Adrenal gland (tissue), 12 donors: ENCODE data around the gene SYNJ2. TPM values are rescaled to one million over a fixed set of nuclear protein-coding genes. Genes with fewer than 3 reads are reported as not detected.

Experiments used
- DNase-seq, 7 donors: peaks; one replicate each; pipeline ENCODE4 v3.0.0-alpha.2; 2019 to 2020
- H3K27ac ChIP-seq, 5 donors: fragments of 200-600 bp; sonication (generic) in 4 of 5; 1 replicate in 3 of 5; 2 replicates in 2 of 5; pipeline versions ENCODE4 v1.5.1 to v1.8.0; 2016 to 2020; ENCODE audit warnings: mild to moderate bottlenecking in 1 of 5
- H3K27me3 ChIP-seq: fragments of 200-600 bp; 2 replicates; pipeline ENCODE4 v1.8.0; 2021
- H3K36me3 ChIP-seq, 2 donors: fragments of 200-600 bp; replicated peaks in 1 of 2; 1 replicate in 1 of 2; 2 replicates in 1 of 2; pipeline versions ENCODE4 v1.5.1 to v1.8.0; 2018 to 2022
- H3K4me1 ChIP-seq, 2 donors: fragments of 200-600 bp; replicated peaks in 1 of 2; 1 replicate in 1 of 2; 2 replicates in 1 of 2; pipeline versions ENCODE4 v1.5.1 to v1.8.0; 2018 to 2021
- H3K4me3 ChIP-seq, 4 donors: fragments of 200-600 bp; sonication (generic) in 3 of 4; one replicate each; pipeline ENCODE4 v1.5.1; 2016 to 2018
- H3K9me3 ChIP-seq, 3 donors: fragments of 200-600 bp; sonication (generic) in 1 of 3; replicated peaks in 1 of 3; 1 replicate in 2 of 3; 2 replicates in 1 of 3; pipeline versions ENCODE4 v1.5.1 to v1.8.0; 2016 to 2021
- CTCF ChIP-seq, 6 experiments: fragments of 450-650 bp in 4 of 6; fragments of 200-600 bp in 2 of 6; sonication (generic) in 1 of 6; IDR thresholded peaks; 1 replicate in 5 of 6; 2 replicates in 1 of 6; pipeline versions ENCODE4 v1.5.1 to v1.8.0; 2016 to 2021; ENCODE audit warnings: antibody characterized with exemption in 6 of 6, mild to moderate bottlenecking in 2 of 6, moderate library complexity in 1 of 6
- POLR2A ChIP-seq, 2 donors: fragments of 450-650 bp; IDR thresholded peaks; one replicate each; pipeline ENCODE4 v1.6.1; 2017; ENCODE audit warnings: antibody characterized with exemption in 2 of 2, mild to moderate bottlenecking in 2 of 2, moderate library complexity in 1 of 2
- WGBS, 4 donors: extraction: QIAGEN DNeasy Blood & Tissue Kit in 2 of 4; methylation state at CpG; one replicate each; pipeline versions ENCODE4 v1.1.5 to v1.1.7; 2013 to 2017; 5-methylcytosine and 5-hydroxymethylcytosine counted together
- intact Hi-C, 2 donors: fragments of 100-400 bp; cut with DNase I; formaldehyde crosslinking; loops; one replicate each; pipeline versions ENCODE4 v1.14.1 to v1.15.0; 2022 to 2023
- polyA plus RNA-seq, 3 donors: library from polyadenylated mRNA; stranded (reverse); fragments of 200-250 nt in 2 of 3; fragments of 350-450 nt in 1 of 3; fragmentation: Illumina TruSeq in 1 of 3; extraction: RNeasy Lipid Tissue Mini Kit (QIAGEN cat#74804) in 1 of 3; gene quantifications; one replicate each; pipeline ENCODE4 v1.2.3, GENCODE V29; 2013 to 2014
- total RNA-seq, 9 donors: library from RNA; depleted of rRNA in 4 of 9; stranded (reverse); fragments of >200 nt in 4 of 9; fragments of 120-200 nt in 1 of 9; fragmentation: NEBNext Ultra II Directional in 1 of 9; extraction: Animal tissue kit (Norgen Biotek cat#: 25700) in 1 of 9; gene quantifications; one replicate each; pipeline versions ENCODE4 v1.1.0 to v1.2.4, GENCODE V29; 2013 to 2023
- donor health status: healthy with polysubstance abuse.
- donor health status: Bipolar disorder and iron deficiency.
- donor health status: DM: yes; HTN: yes; CAD: no.
- donor health status: DM: no; HTN: no; CAD: no.
- donor health status: DM: no; HTN: no; CAD: no.
- donor health status: DM: yes; HTN: yes; CAD: no.

The SYNJ2 gene
- total and polyA plus RNA-seq, 12 donors, result 1.6 to 20.5 (median 12.8) TPM

DNA sequence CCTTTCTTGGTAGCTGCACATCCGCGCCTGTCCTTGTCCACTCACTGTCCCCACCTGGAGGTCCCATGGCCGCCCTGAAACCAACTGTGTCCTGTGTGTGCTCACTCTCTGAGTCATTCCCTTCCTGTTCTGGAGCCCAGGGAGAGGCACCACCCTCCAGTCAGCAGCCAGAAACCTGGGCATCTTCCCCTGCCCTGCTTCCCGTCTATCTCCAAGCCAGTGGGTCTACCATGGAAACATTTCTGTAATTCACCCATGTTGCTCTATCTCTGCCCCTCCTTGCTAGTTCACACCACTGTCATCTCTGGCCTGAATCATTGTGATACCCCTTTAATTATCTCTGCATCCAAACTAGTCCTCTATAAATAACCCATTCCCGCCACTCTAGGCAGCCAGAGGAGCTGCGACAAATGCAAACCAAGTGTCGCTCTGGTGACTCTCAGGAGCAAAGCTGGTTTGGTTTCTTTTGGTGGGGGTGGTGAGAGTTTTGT lies 28.8 kb upstream of the SYNJ2 start:
- intact Hi-C loops, result no loop called here
- H3K4me3 ChIP-seq, result no peak overlapping the region
- no peaks in the 10 kb centered on the region for H3K4me1 ChIP-seq
- no peak overlapping the region for H3K27ac ChIP-seq
- WGBS, 4 donors, result 72 to 77% (median 73%) methylated on average over 7 of the region's 7 CpGs
- H3K27me3 ChIP-seq, result no peaks in the 10 kb centered on the region
- H3K9me3 ChIP-seq, result peaks cover 0 to 3% (median 0%) of the 10 kb centered on the region in 3 donors
- TF ChIP-seq CTCF (IDR thresholded peaks at IDR 0.05) (no peak), POLR2A (IDR thresholded peaks at IDR 0.05) (no peak)
- DNase-seq, result no peak
- no peaks in the 10 kb centered on the region for H3K36me3 ChIP-seq

DNA sequence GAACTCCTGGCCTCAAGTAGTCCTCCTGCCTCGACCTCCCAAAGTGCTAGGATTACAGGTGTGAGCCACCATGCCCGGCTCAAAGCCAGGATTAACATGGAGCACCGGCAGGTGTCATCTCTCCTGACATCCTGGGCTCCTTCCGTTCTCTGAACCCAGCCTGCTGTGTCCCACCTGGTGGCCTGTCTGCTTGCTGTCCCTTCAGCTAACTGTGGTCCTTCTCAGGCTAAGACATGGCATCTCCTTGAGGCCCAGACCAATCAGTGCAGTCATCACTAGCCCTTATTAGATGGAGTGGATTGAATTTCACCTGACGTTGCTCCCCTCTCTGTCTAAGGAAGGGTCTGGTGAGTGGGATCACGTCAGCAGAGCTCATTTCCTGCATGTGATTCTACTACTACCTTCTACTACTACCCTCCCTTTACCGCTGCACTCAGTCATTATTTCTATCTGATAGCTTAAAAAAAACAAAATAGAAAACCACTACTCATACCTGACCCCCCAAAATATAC lies 28.0 kb upstream of the SYNJ2 start:
- WGBS, 4 donors, result 70 to 77% (median 72%) methylated on average over 7 of the region's 7 CpGs
- TF ChIP-seq CTCF (IDR thresholded peaks at IDR 0.05), result no peak
- no peak for TF ChIP-seq POLR2A (IDR thresholded peaks at IDR 0.05)
- Histone ChIP-seq H3K36me3 (no peaks in the 10 kb centered on the region), H3K9me3 (peaks cover 0 to 9% (median under 1%) of the 10 kb centered on the region in 3 donors), H3K27ac (no peak overlapping the region), H3K4me3 (no peak overlapping the region), H3K27me3 (no peaks in the 10 kb centered on the region), H3K4me1 (no peaks in the 10 kb centered on the region)
- no peak for DNase-seq
- intact Hi-C loops, result no loop called here

- Histone ChIP-seq H3K27me3 (no peaks in the 10 kb centered on the region), H3K4me1 (no peaks in the 10 kb centered on the region), H3K9me3 (peaks cover 0 to 16% (median 5%) of the 10 kb centered on the region in 3 donors), H3K36me3 (no peaks in the 10 kb centered on the region), H3K27ac (no peak overlapping the region), H3K4me3 (no peak overlapping the region)
- no peak for TF ChIP-seq POLR2A (IDR thresholded peaks at IDR 0.05)
- no peak for TF ChIP-seq CTCF (IDR thresholded peaks at IDR 0.05)
- WGBS, 4 donors, result 52 to 62% (median 57%) methylated on average over 31 to 34 of the region's 34 CpGs
- DNase-seq, result peak in 2 of 7 donors; percentile 25 to 29
- intact Hi-C loops, result no loop called here
These were observed 27.2 kb upstream of the SYNJ2 start for GRCh38 chr6:157954150-157955117.

DNA sequence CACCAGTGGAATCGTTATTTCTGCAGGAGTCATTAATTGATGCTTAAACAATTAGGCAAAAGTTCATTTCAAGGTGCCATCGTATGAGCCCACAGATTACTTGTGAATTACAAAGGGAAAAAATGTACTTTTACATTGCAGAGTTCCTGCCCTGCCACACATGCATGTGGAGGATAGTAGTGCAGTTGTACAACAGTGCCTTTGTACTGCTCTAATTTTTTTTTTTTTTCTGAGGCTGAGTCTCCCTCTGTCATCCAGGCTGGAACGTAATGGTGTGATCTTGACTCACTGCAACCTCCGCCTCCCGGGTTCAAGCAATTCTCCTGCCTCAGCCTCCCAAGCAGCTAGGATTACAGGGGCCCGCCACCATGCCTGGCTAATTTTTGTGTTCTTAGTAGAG lies 26.0 kb upstream of the SYNJ2 start:
- H3K27me3 ChIP-seq, result no peaks in the 10 kb centered on the region
- WGBS, 4 donors, result 86 to 89% (median 88%) methylated on average over 6 of the region's 6 CpGs
- no peak overlapping the region for H3K4me3 ChIP-seq
- H3K4me1 ChIP-seq, result no peaks in the 10 kb centered on the region
- no peak overlapping the region for H3K27ac ChIP-seq
- TF ChIP-seq POLR2A (IDR thresholded peaks at IDR 0.05), result no peak
- no peak for TF ChIP-seq CTCF (IDR thresholded peaks at IDR 0.05)
- peaks cover 0 to 16% (median 5%) of the 10 kb centered on the region in 3 donors for H3K9me3 ChIP-seq
- intact Hi-C loops, result no loop called here
- no peaks in the 10 kb centered on the region for H3K36me3 ChIP-seq
- no peak for DNase-seq
